OCI-LY7 (cell line): ENCODE measurements around the gene CDRT4. TPM values are rescaled to one million over a fixed set of nuclear protein-coding genes. Genes with fewer than 3 reads are reported as not detected.

ENCODE experiments used
- BruUV-seq: library from RNA; stranded (reverse); fragments of 400-500 nt; replicated peaks from 2 replicates; lab custom pipeline; 2021; lab: Mats Ljungman, UMichigan
- CTCF ChIA-PET: fragments of 300-600 bp; sonication (Branson Sonifier 250); formaldehyde crosslinking; loops from one replicate; lab custom pipeline; 2022; ENCODE audit warnings: antibody characterized with exemption; ENCODE audit not compliant: unreplicated experiment; lab: Charles Lee
- POLR2A ChIA-PET: fragments of 300-600 bp; sonication (Branson Sonifier 250); formaldehyde crosslinking; loops from one replicate; lab custom pipeline; 2022; ENCODE audit warnings: antibody characterized with exemption; lab: Charles Lee
- DNase-seq: peaks from one replicate; pipeline ENCODE4 v3.0.0-alpha.2; 2015; ENCODE audit warnings: low spot score
- H2AFZ ChIP-seq: fragments of 200-600 bp; sonication (generic), shearing (Covaris generic); 2 replicates; pipeline ENCODE4 v1.6.1; 2014; ENCODE audit warnings: mild to moderate bottlenecking, antibody characterized with exemption, low read length, moderate library complexity
- H3K27ac ChIP-seq: fragments of 200-600 bp; sonication (generic); 2 replicates; pipeline ENCODE4 v1.5.1; 2014; ENCODE audit warnings: mixed run types, low read depth, mild to moderate bottlenecking, moderate library complexity, low read length, inconsistent platforms; ENCODE audit not compliant: poor library complexity, severe bottlenecking
- H3K36me3 ChIP-seq: fragments of 200-600 bp; sonication (generic); 2 replicates; pipeline ENCODE4 v1.6.1; 2014; ENCODE audit warnings: mild to moderate bottlenecking, antibody characterized with exemption, low read length, moderate library complexity, mixed read lengths; ENCODE audit not compliant: insufficient read depth
- H3K4me1 ChIP-seq: fragments of 200-600 bp; sonication (generic); 2 replicates; pipeline ENCODE4 v1.5.1; 2014; ENCODE audit warnings: mild to moderate bottlenecking, low read length; ENCODE audit not compliant: insufficient read depth, poor library complexity, severe bottlenecking
- H3K4me2 ChIP-seq: fragments of 200-600 bp; sonication (generic); 2 replicates; pipeline ENCODE4 v1.6.1; 2014; ENCODE audit warnings: mild to moderate bottlenecking, low read length
- H3K4me3 ChIP-seq: fragments of 200-600 bp; sonication (generic); 2 replicates; pipeline ENCODE4 v1.5.1; 2014; ENCODE audit warnings: mild to moderate bottlenecking, low read depth, low read length; ENCODE audit not compliant: poor library complexity, severe bottlenecking
- H3K79me2 ChIP-seq: fragments of 200-600 bp; sonication (generic); 2 replicates; pipeline ENCODE4 v1.6.1; 2016; ENCODE audit warnings: low read depth, mild to moderate bottlenecking, low read length, moderate library complexity, mixed read lengths; ENCODE audit not compliant: insufficient read depth
- H3K9me2 ChIP-seq: fragments of 200-600 bp; sonication (generic); 2 replicates; pipeline ENCODE4 v1.6.1; 2016; ENCODE audit warnings: mild to moderate bottlenecking, low read length, mixed read lengths; ENCODE audit not compliant: insufficient read depth
- H3K9me3 ChIP-seq: fragments of 200-600 bp; sonication (generic); 2 replicates; pipeline ENCODE4 v1.6.1; 2014; ENCODE audit warnings: mild to moderate bottlenecking, mixed run types, low read length, mixed read lengths
- H4K20me1 ChIP-seq: fragments of 200-600 bp; sonication (generic); 2 replicates; pipeline ENCODE4 v1.6.1; 2014; ENCODE audit warnings: mild to moderate bottlenecking, antibody characterized with exemption, low read length, moderate library complexity, mixed read lengths; ENCODE audit not compliant: insufficient read depth
- EZH2phosphoT487 ChIP-seq: fragments of 200-600 bp; sonication (generic); IDR thresholded peaks from 2 replicates; pipeline ENCODE4 v1.6.1; 2018; ENCODE audit warnings: low read depth, borderline replicate concordance, mild to moderate bottlenecking, mixed run types, antibody characterized with exemption, low read length, moderate library complexity, mixed read lengths
- intact Hi-C: fragments of 100-400 bp; cut with micrococcal nuclease; formaldehyde crosslinking; loops from one replicate; pipeline ENCODE4 v1.10.0; 2022; ENCODE audit not compliant: unreplicated experiment
- total RNA-seq, 2 experiments: library from RNA; depleted of rRNA in 1 of 2; stranded (reverse); fragments of >200 nt in 1 of 2; shearing (Covaris generic) in 1 of 2; gene quantifications; 2 replicates each; pipeline ENCODE4 v1.2.3, GENCODE V29; 2014 to 2022
- TF ChIP-seq, protein P1 (sequence below): fragments of 200-600 bp; sonication (generic); conservative IDR thresholded peaks from 2 replicates; pipeline ENCODE4 v1.5.1; 2014; ENCODE audit warnings: mild to moderate bottlenecking, antibody characterized with exemption, low read length, moderate library complexity, mixed read lengths

Gene CDRT4
- total RNA-seq, 2 experiments from 2014 or later, result 1.7 to 6.2 TPM

DNA sequence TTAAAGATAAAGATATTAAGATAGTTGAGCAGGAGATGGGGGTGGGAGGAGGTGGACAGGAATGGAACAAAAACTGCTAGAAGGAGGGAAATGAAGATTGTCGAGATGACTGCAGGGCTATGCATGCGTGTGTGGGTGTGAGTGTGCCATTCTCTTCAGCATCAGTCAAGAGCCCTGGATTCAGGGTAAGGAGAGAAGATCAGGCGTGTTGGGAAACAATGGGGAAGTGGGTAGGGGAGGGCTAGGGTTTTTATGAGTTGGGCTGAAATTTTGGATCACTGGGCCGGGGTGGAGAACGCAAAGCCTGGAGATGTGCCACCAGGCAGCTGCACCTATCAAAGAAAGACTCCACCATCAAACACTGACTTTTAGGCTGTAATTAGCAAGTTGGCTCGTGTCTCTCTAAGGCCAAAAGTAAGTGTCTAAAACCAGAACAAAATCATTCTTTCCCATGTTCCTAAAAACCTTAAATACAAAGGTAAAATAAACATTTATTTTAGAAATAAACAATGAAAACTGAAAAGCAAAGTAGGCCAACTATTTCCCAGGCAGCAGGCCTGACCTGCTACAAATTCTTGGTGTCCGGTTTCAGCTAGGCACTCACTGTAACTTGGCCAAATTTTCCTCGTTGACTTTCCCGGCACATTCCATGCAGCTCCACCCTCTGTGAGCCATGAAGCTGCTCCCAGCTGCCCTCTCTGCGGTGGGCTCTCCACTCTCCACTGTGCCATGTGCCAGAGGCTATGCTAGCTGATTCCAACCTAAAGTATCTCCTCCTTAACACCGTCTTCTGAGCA, 4.2 kb downstream of the CDRT4 start:
- Histone ChIP-seq H3K27ac (no peak overlapping the region), H3K4me1 (no peaks in the 10 kb centered on the region), H3K36me3 (no peaks in the 10 kb centered on the region), H3K79me2 (no peaks in the 10 kb centered on the region), H4K20me1 (no peaks in the 10 kb centered on the region), H2AFZ (no peak overlapping the region), H3K4me3 (no peak overlapping the region), H3K9me3 (no peaks in the 10 kb centered on the region), H3K9me2 (no peaks in the 10 kb centered on the region), H3K4me2 (no peak overlapping the region)
- CTCF ChIA-PET, result no interaction called here
- POLR2A ChIA-PET, result interaction anchor here (0.5 kb wide), 1 partner anchor 484 kb away, joined by 3 read pairs; no protein-coding TSS in a partner anchor
- intact Hi-C loops, result no loop called here
- BruUV-seq, result no TSS peak
- TF ChIP-seq EZH2phosphoT487, result no peak
- TF ChIP-seq, protein P1, sequence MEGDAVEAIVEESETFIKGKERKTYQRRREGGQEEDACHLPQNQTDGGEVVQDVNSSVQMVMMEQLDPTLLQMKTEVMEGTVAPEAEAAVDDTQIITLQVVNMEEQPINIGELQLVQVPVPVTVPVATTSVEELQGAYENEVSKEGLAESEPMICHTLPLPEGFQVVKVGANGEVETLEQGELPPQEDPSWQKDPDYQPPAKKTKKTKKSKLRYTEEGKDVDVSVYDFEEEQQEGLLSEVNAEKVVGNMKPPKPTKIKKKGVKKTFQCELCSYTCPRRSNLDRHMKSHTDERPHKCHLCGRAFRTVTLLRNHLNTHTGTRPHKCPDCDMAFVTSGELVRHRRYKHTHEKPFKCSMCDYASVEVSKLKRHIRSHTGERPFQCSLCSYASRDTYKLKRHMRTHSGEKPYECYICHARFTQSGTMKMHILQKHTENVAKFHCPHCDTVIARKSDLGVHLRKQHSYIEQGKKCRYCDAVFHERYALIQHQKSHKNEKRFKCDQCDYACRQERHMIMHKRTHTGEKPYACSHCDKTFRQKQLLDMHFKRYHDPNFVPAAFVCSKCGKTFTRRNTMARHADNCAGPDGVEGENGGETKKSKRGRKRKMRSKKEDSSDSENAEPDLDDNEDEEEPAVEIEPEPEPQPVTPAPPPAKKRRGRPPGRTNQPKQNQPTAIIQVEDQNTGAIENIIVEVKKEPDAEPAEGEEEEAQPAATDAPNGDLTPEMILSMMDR, result no peak
- DNase-seq, result no peak

DNA sequence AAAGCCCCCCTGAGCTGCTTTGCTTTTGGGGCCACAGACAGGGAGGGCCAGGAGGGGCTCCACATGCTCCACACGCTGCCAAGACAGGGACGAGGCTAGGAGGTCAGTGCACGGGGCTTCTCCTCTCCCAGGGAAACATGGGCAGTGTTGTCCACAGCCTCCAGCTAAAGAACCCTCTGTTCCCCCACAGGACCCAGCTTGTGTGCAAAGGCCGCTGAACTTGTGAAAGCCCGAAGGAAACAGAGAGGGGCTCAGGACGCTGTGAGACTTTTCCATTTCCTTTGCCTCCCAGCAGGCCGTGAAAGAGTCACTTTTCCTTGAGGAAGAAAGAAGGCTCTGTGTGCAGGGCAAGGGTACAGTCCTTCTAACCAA, 9.7 kb downstream of the CDRT4 start:
- intact Hi-C loops, result no loop called here
- Histone ChIP-seq H3K4me2 (no peak overlapping the region), H3K36me3 (no peaks in the 10 kb centered on the region), H3K4me3 (no peak overlapping the region), H2AFZ (no peak overlapping the region), H3K4me1 (no peaks in the 10 kb centered on the region), H3K9me3 (no peaks in the 10 kb centered on the region), H3K79me2 (no peaks in the 10 kb centered on the region), H4K20me1 (no peaks in the 10 kb centered on the region), H3K9me2 (no peaks in the 10 kb centered on the region), H3K27ac (no peak overlapping the region)
- no TSS peak for BruUV-seq
- TF ChIP-seq, protein P1, result no peak
- no peak for TF ChIP-seq EZH2phosphoT487
- CTCF ChIA-PET, result no interaction called here
- DNase-seq, result no peak
- POLR2A ChIA-PET, result no interaction called here

DNA sequence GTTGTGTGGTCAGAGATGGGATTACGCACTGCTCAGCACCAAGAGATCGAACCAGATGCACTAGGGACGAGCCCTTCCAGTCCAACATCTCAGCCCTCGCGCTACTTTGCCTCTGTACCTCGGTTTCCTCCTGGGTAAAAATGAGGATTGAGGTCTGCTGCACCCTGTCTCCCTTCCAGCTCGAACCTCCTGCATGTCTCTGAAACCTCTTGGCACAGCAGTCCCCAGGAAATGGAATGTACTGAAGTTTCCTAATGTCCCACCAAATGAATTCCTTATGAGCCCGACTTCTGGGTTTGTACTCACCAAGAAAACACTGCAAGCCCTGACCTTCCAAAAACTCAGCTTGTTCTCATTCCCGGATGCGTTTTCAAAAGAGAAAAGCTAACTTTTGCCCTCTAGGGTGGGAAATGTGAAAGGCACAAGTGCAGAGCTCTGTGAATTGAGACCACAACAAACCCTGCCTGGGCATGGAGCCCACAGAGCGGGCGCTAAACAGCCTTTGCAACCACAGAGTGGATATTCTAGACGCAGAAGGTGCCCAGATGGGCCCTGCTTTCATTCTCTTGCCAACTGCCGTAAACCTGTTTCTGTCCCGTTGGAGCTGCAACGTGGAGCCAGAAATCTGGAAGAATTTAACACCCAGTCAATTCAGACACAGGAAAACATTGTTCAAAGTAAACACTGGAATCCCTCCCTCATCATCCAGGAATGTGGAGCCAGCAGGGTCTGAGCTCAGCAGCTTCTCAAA, 10.3 kb downstream of the CDRT4 start:
- DNase-seq, result no peak
- POLR2A ChIA-PET, result no interaction called here
- Histone ChIP-seq H2AFZ (no peak overlapping the region), H3K4me1 (no peaks in the 10 kb centered on the region), H3K27ac (no peak overlapping the region), H3K4me3 (no peak overlapping the region), H3K9me2 (no peaks in the 10 kb centered on the region), H3K36me3 (no peaks in the 10 kb centered on the region), H3K79me2 (no peaks in the 10 kb centered on the region), H3K9me3 (no peaks in the 10 kb centered on the region), H3K4me2 (no peak overlapping the region), H4K20me1 (no peaks in the 10 kb centered on the region)
- TF ChIP-seq EZH2phosphoT487, result no peak
- TF ChIP-seq, protein P1, result no peak
- no TSS peak for BruUV-seq
- CTCF ChIA-PET, result no interaction called here
- intact Hi-C loops, result no loop called here
